Hindlimb muscle (tissue), 1 donor: Measurements from ENCODE around the gene AHSG. TPM values are rescaled to one million over a fixed set of nuclear protein-coding genes. Genes with fewer than 3 reads are reported as not detected.
A peak's percentile ranks its signal among the peaks of the same experiment; 100 is the strongest.

Source experiments
- DNase-seq: peaks from one replicate; pipeline ENCODE4 v3.0.0-alpha.2; 2013
- polyA plus RNA-seq: library from polyadenylated mRNA; unstranded; fragments of 120-200 nt; gene quantifications from one replicate; pipeline ENCODE4 v1.2.1, GENCODE V29; 2013; ENCODE audit not compliant: insufficient read length

Gene AHSG
- polyA plus RNA-seq, 1 donor = 0.45 TPM

- DNase-seq = no peak
Measured at GRCh38 chr3:186593862-186594261, 19.0 kb upstream of the AHSG start.

GRCh38 chr3:186594591-186595113, 18.2 kb upstream of the AHSG start:
- DNase-seq = no peak

- DNase-seq = no peak
Measured at GRCh38 chr3:186596568-186597287, 16.1 kb upstream of the AHSG start.

- no peak for DNase-seq
Measured at GRCh38 chr3:186598108-186598784, 14.6 kb upstream of the AHSG start.

- DNase-seq = no peak
Measured at GRCh38 chr3:186598794-186599141, 14.1 kb upstream of the AHSG start.

- no peak for DNase-seq
Measured at GRCh38 chr3:186599142-186599784, 13.6 kb upstream of the AHSG start.

- no peak for DNase-seq
Measured at GRCh38 chr3:186599785-186600166, 13.1 kb upstream of the AHSG start.

GRCh38 chr3:186600896-186601295, 12.0 kb upstream of the AHSG start:
- no peak for DNase-seq

- no peak for DNase-seq
Measured at GRCh38 chr3:186603159-186603558, 9.7 kb upstream of the AHSG start.

- DNase-seq = no peak
Measured at GRCh38 chr3:186605078-186605477, 7.8 kb upstream of the AHSG start.

GRCh38 chr3:186605561-186606545, 7.0 kb upstream of the AHSG start:
- no peak for DNase-seq

GRCh38 chr3:186608624-186609215, 4.1 kb upstream of the AHSG start:
- DNase-seq = no peak

- no peak for DNase-seq
Measured at GRCh38 chr3:186609247-186609868, 3.5 kb upstream of the AHSG start.

- DNase-seq = no peak
Measured at GRCh38 chr3:186612065-186612464, 795 bp upstream of the AHSG start.

- DNase-seq = no peak
Measured at GRCh38 chr3:186613637-186614265, 891 bp downstream of the AHSG start.

- no peak for DNase-seq
Measured at GRCh38 chr3:186614266-186614596, 1.4 kb downstream of the AHSG start.

- DNase-seq = peak; percentile 74
Measured at GRCh38 chr3:186614597-186615483, 2.0 kb downstream of the AHSG start.

GRCh38 chr3:186616299-186616617, 3.4 kb downstream of the AHSG start:
- no peak for DNase-seq

GRCh38 chr3:186617036-186617946, 4.4 kb downstream of the AHSG start:
- DNase-seq = peak; percentile 59
